ENCODE results near the gene IGF2BP3.
"Not testable (repeated sequence)": the region's sequence is repeated elsewhere in the genome, so short reads cannot be mapped to it uniquely, and the experiment has no call there.

IGF2BP3 gene

DNA sequence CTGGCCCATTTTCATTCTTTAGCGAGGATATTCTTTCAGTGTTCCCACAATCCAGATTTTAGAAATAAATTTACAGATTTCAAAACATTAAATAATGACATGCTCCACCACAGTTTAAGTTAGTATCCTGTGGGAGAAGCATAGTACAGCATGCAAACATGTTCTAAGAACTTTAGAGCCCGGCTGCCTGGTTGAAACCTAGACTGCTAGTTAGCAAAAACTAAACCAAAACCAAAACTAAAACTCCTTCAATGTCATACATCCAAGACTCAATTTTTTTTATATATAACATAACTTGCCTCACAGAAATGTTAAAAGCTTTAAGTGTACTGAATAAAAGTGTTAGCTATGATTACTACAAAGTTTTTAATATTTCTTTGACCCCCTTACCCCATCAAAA lies 44.5 kb upstream of the IGF2BP3 start:
- no peak for TF ChIP-seq BACH2 (CRISPR knock-in tag; IDR thresholded peaks at IDR 0.05; ENCODE audit: borderline replicate concordance)
- ATAC-seq = no peak

DNA sequence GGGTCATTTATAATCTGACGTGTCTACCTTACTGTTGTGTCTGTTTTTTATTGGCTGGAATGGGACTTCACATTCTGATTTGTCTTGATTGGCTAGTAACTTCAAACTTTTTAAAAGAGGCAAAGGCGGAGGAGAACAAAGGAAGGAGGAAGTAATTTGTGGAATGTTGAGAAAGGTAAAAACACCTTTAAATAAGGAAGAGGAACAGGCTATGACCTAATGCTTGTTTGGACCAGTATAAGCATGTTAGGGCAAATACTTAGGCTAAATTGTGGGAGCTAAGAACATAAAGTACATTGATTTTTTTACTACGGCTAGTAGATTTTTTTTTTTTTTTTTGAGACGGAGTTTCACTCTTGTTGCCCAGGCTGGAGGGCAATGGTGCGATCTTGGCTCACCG lies 43.5 kb upstream of the IGF2BP3 start:
- not testable (repeated sequence) for ATAC-seq

DNA sequence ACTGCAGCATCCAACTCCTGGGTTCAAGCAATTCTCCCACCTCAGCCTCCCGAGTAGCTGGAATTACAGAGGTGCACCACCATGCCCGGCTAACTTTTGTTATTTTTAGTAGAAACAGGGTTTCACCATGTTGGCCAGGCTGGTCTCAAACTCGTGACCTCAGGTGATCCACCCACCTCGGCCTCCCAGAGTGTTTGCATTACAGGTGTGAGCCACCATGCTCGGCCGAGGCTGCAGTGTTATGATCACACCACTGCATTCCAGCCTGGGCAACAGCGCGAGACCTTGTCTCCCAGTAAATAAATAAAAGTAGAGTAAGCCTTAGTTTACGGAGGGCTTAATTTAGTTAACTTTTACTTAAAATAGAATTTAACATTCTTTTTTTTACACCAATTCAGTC lies 23.7 kb upstream of the IGF2BP3 start:
- TF ChIP-seq TOX (CRISPR knock-in tag; IDR thresholded peaks at IDR 0.05; ENCODE audit: borderline replicate concordance) (no peak), CSDC2 (CRISPR knock-in tag; IDR thresholded peaks at IDR 0.05) (no peak), SNAI2 (CRISPR knock-in tag; IDR thresholded peaks at IDR 0.05) (no peak), ESRRG (CRISPR knock-in tag; IDR thresholded peaks at IDR 0.05) (no peak), ZC3H10 (CRISPR knock-in tag; IDR thresholded peaks at IDR 0.05) (no peak), OSR1 (CRISPR knock-in tag; IDR thresholded peaks at IDR 0.05) (no peak), ISL1 (CRISPR knock-in tag; IDR thresholded peaks at IDR 0.05) (no peak), ZNF8 (CRISPR knock-in tag; IDR thresholded peaks at IDR 0.05) (no peak), ZFP30 (CRISPR knock-in tag; IDR thresholded peaks at IDR 0.05) (no peak), ARNTL (CRISPR knock-in tag; IDR thresholded peaks at IDR 0.05; ENCODE audit: borderline replicate concordance, low read depth) (no peak), ZFP3 (CRISPR knock-in tag; IDR thresholded peaks at IDR 0.05) (no peak), ZNF565 (CRISPR knock-in tag; conservative IDR thresholded peaks at IDR 0.05; ENCODE audit: low read depth) (no peak), PPARA (CRISPR knock-in tag; IDR thresholded peaks at IDR 0.05; ENCODE audit: borderline replicate concordance) (no peak), RARB (CRISPR knock-in tag; IDR thresholded peaks at IDR 0.05) (no peak), GLIS3 (CRISPR knock-in tag; IDR thresholded peaks at IDR 0.05) (no peak)
- TF ChIP-seq, protein P1, sequence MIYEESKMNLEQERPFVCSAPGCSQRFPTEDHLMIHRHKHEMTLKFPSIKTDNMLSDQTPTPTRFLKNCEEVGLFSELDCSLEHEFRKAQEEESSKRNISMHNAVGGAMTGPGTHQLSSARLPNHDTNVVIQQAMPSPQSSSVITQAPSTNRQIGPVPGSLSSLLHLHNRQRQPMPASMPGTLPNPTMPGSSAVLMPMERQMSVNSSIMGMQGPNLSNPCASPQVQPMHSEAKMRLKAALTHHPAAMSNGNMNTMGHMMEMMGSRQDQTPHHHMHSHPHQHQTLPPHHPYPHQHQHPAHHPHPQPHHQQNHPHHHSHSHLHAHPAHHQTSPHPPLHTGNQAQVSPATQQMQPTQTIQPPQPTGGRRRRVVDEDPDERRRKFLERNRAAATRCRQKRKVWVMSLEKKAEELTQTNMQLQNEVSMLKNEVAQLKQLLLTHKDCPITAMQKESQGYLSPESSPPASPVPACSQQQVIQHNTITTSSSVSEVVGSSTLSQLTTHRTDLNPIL (CRISPR knock-in tag; IDR thresholded peaks at IDR 0.05; ENCODE audit: low read depth) = no peak
- TF ChIP-seq, protein P2, sequence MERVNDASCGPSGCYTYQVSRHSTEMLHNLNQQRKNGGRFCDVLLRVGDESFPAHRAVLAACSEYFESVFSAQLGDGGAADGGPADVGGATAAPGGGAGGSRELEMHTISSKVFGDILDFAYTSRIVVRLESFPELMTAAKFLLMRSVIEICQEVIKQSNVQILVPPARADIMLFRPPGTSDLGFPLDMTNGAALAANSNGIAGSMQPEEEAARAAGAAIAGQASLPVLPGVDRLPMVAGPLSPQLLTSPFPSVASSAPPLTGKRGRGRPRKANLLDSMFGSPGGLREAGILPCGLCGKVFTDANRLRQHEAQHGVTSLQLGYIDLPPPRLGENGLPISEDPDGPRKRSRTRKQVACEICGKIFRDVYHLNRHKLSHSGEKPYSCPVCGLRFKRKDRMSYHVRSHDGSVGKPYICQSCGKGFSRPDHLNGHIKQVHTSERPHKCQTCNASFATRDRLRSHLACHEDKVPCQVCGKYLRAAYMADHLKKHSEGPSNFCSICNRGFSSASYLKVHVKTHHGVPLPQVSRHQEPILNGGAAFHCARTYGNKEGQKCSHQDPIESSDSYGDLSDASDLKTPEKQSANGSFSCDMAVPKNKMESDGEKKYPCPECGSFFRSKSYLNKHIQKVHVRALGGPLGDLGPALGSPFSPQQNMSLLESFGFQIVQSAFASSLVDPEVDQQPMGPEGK (CRISPR knock-in tag; IDR thresholded peaks at IDR 0.05; ENCODE audit: borderline replicate concordance) = no peak
- TF ChIP-seq, protein P3, sequence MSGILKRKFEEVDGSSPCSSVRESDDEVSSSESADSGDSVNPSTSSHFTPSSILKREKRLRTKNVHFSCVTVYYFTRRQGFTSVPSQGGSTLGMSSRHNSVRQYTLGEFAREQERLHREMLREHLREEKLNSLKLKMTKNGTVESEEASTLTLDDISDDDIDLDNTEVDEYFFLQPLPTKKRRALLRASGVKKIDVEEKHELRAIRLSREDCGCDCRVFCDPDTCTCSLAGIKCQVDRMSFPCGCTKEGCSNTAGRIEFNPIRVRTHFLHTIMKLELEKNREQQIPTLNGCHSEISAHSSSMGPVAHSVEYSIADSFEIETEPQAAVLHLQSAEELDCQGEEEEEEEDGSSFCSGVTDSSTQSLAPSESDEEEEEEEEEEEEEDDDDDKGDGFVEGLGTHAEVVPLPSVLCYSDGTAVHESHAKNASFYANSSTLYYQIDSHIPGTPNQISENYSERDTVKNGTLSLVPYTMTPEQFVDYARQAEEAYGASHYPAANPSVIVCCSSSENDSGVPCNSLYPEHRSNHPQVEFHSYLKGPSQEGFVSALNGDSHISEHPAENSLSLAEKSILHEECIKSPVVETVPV (CRISPR knock-in tag; IDR thresholded peaks at IDR 0.05) = no peak
- TF ChIP-seq, protein P4, sequence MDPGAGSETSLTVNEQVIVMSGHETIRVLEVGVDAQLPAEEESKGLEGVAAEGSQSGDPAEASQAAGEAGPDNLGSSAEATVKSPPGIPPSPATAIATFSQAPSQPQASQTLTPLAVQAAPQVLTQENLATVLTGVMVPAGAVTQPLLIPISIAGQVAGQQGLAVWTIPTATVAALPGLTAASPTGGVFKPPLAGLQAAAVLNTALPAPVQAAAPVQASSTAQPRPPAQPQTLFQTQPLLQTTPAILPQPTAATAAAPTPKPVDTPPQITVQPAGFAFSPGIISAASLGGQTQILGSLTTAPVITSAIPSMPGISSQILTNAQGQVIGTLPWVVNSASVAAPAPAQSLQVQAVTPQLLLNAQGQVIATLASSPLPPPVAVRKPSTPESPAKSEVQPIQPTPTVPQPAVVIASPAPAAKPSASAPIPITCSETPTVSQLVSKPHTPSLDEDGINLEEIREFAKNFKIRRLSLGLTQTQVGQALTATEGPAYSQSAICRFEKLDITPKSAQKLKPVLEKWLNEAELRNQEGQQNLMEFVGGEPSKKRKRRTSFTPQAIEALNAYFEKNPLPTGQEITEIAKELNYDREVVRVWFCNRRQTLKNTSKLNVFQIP (CRISPR knock-in tag; IDR thresholded peaks at IDR 0.05; ENCODE audit: borderline replicate concordance, low read depth) = no peak
- ATAC-seq = no peak

DNA sequence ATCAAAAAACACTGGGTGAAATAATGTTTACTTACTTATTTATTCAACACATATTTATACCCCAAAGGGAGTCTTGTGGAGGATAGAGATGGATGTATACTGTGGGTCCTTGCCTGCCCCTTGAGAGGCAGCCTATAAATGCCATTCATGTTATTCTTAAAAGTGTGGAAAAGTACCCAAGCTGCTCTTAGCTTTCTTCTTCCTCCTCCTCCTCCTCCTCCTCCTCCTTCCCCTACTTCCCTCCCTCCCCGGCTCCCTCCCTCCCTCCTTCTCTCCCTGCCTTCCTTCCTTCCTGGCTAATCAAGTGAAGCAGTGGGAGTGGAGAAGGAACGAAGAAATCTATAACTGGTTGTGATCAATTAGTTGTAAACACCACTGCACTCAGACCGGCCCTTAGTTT lies 21.2 kb upstream of the IGF2BP3 start:
- peak; percentile 34 for ATAC-seq
- TF ChIP-seq TOX (CRISPR knock-in tag; IDR thresholded peaks at IDR 0.05; ENCODE audit: borderline replicate concordance) (no peak), OSR1 (CRISPR knock-in tag; IDR thresholded peaks at IDR 0.05) (no peak), TCF4 (CRISPR knock-in tag; IDR thresholded peaks at IDR 0.05; ENCODE audit: borderline replicate concordance) (no peak), ZFP3 (CRISPR knock-in tag; IDR thresholded peaks at IDR 0.05) (no peak), SNAI2 (CRISPR knock-in tag; IDR thresholded peaks at IDR 0.05) (no peak), ZC3H10 (CRISPR knock-in tag; IDR thresholded peaks at IDR 0.05) (no peak), ZNF70 (CRISPR knock-in tag; IDR thresholded peaks at IDR 0.05) (no peak), PPARA (CRISPR knock-in tag; IDR thresholded peaks at IDR 0.05; ENCODE audit: borderline replicate concordance) (no peak), ARNTL (CRISPR knock-in tag; IDR thresholded peaks at IDR 0.05; ENCODE audit: borderline replicate concordance, low read depth) (no peak), ESRRG (CRISPR knock-in tag; IDR thresholded peaks at IDR 0.05) (no peak), BACH2 (CRISPR knock-in tag; IDR thresholded peaks at IDR 0.05; ENCODE audit: borderline replicate concordance) (no peak), ISL1 (CRISPR knock-in tag; IDR thresholded peaks at IDR 0.05) (no peak), CSDC2 (CRISPR knock-in tag; IDR thresholded peaks at IDR 0.05) (no peak), ZFP30 (CRISPR knock-in tag; IDR thresholded peaks at IDR 0.05) (no peak), ZNF8 (CRISPR knock-in tag; IDR thresholded peaks at IDR 0.05) (no peak)
- TF ChIP-seq, protein P5, sequence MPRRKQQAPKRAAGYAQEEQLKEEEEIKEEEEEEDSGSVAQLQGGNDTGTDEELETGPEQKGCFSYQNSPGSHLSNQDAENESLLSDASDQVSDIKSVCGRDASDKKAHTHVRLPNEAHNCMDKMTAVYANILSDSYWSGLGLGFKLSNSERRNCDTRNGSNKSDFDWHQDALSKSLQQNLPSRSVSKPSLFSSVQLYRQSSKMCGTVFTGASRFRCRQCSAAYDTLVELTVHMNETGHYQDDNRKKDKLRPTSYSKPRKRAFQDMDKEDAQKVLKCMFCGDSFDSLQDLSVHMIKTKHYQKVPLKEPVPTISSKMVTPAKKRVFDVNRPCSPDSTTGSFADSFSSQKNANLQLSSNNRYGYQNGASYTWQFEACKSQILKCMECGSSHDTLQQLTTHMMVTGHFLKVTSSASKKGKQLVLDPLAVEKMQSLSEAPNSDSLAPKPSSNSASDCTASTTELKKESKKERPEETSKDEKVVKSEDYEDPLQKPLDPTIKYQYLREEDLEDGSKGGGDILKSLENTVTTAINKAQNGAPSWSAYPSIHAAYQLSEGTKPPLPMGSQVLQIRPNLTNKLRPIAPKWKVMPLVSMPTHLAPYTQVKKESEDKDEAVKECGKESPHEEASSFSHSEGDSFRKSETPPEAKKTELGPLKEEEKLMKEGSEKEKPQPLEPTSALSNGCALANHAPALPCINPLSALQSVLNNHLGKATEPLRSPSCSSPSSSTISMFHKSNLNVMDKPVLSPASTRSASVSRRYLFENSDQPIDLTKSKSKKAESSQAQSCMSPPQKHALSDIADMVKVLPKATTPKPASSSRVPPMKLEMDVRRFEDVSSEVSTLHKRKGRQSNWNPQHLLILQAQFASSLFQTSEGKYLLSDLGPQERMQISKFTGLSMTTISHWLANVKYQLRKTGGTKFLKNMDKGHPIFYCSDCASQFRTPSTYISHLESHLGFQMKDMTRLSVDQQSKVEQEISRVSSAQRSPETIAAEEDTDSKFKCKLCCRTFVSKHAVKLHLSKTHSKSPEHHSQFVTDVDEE (CRISPR knock-in tag; IDR thresholded peaks at IDR 0.05) = no peak
- TF ChIP-seq, protein P2 (CRISPR knock-in tag; IDR thresholded peaks at IDR 0.05; ENCODE audit: borderline replicate concordance) = no peak

Measured in SK-N-SH treated with all-trans-retinoic acid at 6 μM for 48 hours (cell line).